DMS153 treated with DMSO at 0.1 percent for 48 hours (cell line): ENCODE results near the gene EPAS1.

Experiments
- DNase-seq: peaks from one replicate; lab custom pipeline; 2025; ENCODE audit not compliant: unreplicated experiment; lab: John Stamatoyannopoulos, UW

The EPAS1 gene

DNA sequence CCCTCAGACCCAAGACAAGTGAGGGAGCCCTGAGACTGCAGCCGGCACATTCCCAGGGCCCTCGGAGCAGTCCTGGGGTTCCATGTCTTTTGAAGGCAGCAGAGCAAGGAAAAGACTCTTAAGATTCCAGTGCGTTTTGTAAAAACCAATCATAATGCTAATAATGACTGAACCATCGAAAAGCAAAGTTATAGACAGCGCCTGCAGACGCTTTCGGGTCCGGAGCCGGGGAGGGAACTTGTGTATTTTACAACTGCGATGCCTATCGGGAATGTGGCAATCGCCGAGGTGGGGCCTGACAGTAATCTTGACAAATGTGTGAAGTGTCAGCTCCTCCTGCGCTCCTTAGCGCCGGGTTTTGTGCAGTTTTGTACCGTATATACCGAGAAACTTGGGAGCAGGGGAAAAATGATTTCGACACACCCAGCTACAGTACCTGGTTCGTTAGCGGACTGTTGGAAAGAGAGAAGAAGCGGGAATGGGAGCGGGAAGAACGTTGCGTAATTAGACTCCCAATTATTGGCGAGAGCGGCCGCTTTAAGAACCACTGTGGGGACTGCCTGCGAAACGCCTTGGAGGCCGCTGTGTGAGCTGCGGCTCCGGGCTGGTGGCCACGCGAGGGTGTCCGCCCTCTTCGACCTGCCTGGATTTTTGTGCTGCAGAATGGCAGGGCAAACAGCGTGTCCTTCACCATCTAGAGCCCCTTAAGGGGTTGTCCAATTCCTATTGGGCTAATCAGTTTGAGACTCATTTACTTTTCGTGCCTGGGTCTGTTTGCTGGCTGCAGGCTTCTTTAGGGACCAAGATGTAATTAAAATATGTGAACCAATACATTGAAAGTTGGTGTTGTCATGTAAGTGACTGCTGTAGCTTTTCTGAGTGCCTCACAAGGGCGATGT lies 2.4 kb downstream of the EPAS1 start:
- DNase-seq: no peak

DNA sequence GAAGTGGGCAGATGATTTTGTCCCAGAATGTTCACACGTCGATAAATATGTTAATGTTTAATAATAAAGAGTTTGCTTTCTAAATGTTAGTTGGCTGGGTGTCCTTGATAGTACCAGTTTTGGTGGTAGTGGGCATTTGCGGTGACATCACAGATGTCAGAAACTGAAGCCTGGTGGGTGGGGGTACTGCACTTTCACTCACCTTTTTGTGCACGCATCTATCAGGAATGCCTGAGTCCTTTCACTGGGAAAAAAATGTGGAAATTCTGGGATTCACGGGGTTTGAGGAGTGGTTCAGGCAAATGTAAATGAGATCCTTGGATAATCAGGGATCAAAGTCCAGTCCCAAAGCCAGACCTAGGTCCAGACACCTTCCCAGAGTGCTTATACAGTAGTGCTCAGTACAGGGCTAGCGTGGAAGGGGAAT lies 3.2 kb downstream of the EPAS1 start:
- no peak for DNase-seq

DNA sequence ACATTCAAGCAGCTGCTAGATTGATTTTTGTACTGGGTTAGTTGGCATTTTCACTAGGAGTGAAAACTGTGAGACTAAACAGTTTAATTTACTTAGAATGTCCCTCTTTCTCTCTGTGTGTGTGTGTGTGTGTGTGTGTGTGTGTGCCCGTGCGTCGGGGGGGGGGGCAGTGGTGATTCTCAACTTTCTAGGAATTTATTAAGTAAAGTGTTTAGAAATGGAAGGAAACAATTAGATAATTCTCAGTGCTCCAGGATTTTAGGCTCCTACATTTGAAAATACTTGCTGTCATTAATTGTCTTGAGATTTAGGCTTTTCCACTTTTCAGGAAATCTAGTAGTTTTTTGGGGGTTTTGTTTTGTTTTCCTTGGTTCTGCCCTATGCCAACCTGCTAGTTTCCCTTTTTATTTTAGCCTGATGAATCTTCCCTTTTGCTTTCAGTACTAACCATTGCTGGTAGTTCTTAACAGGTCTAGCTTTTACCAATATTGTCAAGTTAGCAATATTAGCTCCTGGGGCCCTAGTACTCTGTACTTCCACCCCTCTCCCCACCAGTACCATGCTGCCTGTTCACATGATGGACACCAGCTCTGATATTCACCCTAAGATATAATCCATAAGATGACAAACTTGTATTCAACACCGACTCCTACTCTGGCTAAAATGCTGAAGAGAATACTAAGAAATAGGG lies 4.9 kb downstream of the EPAS1 start:
- DNase-seq: no peak

DNA sequence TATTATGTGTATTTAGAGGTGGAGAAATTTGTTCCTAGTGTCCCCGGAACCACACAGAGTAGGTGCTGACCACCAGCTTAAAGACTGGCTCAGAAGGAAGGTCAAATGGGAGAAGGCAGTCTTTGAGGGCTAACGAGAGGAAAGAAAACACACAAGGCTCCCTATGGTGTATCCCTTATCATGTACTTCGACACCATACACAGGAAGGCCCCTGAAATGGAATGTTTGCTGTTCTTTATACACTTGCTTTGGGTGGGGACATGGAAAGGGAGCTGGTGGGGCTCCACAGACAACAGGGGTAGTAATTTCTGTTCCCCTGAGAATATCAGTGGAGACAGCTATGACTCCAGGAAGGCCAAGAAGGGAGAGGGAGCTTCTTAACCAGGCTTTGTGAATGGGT lies 6.0 kb downstream of the EPAS1 start:
- no peak for DNase-seq

DNA sequence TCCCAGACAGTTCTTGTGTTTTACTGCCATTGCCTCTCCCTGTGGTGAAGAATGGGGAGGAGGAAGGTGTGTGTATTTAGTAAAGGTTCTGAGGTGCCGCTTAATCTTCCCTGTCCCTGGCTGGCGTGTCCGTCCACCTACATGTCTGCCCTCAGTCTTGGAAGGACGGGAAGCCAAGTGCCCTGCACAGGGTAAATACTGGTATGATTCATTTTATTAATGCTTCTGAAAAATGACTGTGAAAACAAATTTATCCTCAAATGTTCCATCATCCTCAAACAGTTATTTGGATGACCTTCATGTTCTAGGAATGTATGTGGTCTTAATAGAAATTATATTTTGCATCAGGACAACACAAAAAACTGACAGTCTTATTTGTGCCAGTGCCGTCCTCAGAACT lies 6.6 kb downstream of the EPAS1 start:
- DNase-seq: no peak

DNA sequence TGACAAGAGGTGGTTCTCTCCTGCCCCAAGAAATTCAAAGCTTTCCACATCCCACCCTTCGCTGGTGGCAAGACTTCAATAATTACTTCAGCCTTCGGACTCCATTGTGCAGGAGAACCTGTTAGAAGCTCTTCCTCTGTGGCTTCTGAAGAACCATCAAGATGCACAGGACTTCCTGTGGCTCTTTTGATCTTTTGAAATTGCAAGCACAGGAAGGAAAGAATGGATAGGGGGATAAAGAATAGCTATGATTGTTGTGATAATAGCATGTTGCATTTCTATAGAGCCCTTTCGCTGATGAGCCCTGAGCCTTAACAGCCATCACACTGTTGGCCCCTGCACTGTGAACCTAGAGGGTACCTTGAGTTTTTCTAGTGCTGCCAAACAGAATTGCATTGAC lies 7.4 kb downstream of the EPAS1 start:
- no peak for DNase-seq

DNA sequence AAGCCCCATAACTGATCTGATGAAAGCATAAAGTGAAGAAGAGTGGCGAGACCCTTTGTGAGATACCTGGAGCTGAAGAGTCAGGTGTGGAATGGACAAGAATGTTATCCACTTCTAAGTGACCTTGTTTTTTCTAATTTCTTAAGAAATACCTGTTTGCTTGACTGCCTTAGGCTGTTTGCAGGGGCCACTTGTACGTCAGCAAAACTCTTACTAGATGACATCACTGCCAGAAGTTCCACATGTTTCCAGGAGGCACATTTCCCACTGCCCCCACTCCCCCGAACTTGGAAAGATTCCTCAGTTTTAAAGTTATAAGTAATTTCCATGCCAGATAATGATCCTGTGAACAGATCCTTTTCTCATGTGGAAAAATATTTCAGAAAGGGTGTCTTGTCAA lies 8.0 kb downstream of the EPAS1 start:
- no peak for DNase-seq

DNA sequence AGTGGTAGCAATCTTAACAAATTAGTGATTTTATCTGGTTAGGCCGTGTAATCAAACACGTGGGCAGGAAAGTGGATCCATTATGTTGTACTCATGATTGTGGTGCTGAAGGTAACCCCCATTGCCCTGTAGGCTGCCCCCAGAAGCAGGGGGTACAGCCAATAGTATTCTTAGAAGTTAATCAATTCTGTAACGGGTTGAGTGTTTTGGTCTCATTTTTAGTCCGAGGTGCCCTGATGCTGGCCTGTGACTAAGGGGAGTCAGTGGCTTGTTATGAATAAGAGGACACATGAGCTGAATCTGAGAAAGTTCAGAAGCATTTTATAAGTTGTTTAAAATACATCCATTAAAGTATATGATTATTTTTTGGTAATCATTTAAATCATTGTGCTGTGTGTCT lies 8.6 kb downstream of the EPAS1 start:
- no peak for DNase-seq

DNA sequence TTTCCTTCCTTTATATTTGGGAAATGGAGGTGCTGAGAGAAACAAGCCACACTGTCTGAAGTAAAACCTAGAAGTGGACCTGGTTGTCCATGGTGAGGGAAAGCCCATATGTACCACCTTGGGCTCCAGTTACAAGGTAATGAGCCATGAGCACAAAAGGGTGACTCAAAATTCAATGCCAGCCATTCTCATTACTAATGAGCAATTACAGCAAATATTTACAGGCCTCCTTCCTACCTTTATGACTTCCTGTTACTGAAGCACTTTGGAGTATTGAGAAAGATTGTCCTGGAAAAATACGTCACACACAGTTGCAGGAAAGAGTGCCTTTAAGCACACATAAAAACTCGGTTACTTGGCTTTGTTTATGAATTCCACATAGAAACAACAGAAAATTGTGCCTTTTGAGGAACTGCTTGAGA lies 9.1 kb downstream of the EPAS1 start:
- peak; percentile 98 for DNase-seq

DNA sequence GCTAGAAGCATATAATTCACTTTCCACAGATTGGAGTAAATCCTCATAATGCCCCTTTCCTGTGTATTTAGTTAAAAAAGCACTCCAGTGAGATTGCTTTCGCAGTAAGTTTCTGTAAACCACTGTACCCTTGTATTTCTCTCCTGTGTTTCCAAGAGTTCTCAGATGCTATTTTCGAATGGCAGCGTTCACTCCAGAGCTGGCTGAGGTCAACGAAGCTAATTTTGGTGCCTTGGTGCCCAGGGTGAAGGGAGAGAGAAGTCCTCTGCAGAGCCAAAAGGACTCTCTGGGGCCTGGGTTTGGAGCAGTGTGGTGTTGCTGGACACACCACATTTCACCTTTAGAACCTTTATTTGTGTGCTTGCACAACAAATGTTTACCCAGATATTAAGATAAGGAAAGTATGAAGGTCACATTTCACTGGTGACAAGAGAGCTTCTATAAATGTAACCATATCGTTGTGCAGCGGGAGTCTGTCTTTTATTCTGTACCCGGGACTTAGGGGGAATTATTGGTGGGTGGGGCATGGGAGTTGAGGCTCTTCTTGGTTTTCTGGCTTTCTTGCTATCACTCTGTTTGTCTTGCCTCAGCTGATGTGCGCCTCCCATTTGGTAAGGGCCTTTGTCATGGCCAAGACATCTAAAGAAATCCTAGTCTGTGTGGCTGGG lies 9.9 kb downstream of the EPAS1 start:
- DNase-seq: no peak

DNA sequence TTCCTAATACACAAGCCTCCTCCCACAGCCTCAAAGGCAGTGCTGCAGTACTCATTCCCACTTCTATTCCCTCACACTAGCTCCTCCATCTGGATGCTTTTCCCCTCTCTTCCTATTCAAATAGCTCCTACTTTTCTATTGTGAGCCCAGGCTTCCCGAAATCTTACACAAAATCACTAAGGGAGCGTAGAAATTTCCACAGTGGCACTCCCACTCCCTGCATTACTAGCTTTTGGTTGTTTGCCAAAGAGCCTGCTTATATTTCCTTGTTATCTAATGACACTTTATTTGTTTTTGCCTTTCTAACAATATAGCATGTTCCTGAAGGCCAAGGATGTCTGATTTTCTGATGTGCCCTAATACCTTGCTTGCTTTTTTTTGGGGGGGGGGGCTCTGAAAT lies 10.9 kb downstream of the EPAS1 start:
- peak; percentile 24 for DNase-seq

DNA sequence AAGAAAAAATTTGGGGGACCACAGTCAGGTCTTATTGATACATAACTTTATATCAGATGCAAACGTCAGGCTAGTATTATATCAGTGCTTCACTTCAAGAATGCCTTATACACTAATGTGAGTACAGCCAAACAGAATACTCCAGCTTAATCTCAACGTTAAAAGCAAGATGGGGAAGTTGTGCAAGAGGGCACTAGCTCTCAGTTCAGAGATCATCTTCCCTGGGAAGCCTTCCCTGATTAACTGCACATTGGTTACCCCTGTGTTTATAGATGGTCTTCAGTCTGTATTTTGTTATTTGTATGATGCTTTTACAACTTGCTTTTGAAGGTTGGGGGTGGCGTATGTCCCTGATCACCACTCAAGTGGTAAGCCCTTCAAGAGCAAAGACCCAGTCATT lies 11.4 kb downstream of the EPAS1 start:
- no peak for DNase-seq

DNA sequence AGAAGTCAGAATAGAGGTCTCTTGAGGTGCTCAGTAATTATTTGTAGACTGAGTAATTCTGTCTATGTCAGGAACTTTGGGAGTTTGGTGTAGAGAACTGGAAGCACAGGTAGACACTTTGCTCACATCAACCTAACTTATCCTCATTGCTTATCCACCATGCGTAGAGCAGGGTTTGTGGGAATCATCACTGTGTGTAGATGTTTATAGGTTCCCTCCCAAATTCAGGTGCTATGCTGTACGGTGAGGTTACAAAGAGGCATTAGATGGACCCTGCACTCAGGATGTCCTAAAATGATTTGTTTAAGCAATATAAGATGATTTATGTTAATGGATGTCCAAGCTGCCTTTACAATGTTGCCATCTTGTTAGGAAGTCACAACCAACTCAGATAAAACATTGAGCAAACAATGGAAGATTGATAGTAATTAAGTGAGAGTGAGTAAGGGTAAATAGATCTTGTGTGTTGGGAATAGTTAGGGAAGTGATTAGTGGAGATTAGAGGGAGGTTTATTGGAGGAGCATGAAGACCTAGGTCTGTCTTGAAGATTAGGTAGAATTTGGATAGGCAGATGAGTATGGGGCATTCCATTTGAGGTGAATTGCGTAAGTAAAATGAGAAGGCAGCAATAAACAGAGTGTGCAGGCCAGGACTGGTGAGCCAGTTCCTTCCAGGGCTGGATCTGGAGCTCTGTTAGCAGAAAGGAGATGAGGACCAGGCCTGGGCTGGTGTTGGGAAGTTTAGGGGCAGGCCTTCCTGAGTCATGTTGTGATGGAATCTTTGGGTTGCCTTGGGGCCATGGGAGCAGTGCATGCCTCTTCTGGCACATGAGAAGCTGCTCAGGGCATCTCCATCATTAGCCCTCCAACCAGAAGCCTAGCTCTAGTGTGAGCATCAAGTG lies 12.1 kb downstream of the EPAS1 start:
- no peak for DNase-seq

DNA sequence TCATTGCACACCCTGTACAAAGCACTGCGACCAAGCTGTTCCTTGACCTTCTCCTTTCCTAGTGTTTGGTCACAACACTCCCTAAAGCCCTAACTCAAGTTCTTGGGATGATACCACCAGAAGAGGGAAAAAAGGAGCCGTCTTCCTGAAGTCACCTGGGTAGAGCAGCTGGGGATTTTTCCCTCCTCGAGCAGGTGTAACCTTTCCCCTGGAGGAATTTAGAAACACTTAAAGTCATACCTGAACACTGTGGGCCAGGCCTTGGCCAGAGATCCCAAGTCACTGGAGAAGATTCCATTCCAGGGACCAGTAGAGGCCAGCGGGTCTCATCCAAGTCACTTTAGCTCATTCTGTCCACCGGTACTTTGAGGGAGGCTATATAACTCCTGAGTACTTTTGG lies 13.2 kb downstream of the EPAS1 start:
- no peak for DNase-seq

DNA sequence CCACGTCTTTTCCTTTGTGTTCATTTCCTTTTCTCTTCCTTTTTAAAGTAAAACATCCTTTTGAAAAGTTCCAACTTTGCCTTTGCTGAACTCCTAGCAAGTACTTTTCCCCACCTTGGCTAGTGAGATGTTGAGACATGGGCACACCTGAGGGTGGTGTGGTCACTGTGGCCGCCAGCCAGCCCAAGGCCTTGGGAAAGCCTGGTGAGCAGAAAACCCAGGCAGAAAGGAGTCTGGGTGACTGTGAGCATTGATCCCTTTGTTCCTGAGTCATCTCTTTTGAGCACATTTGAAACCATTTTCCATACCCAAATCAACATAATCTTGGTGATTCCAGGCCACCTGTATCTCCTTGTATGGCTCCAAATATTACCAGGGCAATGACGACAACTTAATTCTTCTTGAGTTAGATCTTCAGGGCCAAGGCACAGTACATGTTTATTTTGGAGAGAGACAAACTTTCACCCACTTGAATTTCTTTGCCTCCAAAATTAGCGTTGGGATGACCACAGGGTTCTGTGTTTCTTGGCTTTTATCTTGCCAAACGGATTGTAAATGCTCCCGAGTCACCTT lies 14.5 kb downstream of the EPAS1 start:
- DNase-seq: no peak

DNA sequence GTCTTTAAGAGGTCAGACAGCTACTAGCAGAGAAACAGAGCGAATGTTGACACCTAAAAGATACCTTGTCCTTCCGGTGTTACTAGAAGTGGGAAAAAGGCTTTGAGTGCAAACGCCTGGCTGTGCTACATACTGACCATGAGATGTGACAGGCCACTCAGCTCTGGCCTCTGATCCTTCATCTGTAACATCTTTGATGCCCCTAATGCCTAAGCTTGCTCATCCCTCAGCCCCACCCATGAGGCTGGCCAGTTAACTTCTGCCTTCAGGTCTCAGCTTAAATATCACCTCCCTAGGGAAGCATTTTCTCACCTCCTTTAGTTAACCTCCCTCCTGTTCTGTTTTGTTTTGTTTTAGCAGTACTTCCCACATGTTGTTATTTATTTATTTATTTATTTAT lies 15.9 kb downstream of the EPAS1 start:
- DNase-seq: no peak

DNA sequence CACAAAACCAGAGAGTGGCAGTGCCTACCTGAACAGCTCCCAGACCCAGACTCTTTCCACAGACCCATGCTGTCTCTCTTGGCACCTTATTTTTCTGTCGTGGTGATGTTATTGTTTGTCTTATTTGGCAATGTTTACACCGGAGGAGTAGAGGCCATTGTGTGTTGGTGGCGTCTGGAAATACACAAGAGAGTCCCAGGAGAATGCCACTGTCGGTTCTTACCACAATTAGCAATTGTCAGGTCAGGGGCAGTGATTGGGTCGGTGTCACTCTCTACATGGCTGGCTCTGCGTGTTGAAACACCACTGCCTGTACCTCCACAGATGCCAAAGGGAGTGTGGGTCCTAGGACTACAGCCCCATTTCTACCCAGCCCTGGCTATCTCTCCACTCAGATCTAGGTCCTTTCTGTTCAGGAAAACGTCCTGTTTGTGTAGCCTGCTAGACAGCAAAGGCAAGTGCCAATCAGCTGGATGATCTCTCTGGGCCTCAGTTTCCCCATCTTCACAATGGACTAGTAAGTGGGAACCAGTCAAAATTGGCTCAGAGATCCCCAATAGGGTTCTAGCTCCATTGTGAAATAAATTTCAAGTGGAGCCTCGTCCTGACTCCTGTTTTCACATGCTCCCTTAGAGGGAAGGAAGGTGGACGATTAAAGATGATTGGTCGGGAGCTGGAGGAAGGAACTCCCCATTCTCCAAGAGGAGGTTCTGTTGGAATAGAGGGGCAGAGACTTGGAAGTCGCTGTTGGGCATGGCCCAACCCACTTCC lies 17.0 kb downstream of the EPAS1 start:
- no peak for DNase-seq

DNA sequence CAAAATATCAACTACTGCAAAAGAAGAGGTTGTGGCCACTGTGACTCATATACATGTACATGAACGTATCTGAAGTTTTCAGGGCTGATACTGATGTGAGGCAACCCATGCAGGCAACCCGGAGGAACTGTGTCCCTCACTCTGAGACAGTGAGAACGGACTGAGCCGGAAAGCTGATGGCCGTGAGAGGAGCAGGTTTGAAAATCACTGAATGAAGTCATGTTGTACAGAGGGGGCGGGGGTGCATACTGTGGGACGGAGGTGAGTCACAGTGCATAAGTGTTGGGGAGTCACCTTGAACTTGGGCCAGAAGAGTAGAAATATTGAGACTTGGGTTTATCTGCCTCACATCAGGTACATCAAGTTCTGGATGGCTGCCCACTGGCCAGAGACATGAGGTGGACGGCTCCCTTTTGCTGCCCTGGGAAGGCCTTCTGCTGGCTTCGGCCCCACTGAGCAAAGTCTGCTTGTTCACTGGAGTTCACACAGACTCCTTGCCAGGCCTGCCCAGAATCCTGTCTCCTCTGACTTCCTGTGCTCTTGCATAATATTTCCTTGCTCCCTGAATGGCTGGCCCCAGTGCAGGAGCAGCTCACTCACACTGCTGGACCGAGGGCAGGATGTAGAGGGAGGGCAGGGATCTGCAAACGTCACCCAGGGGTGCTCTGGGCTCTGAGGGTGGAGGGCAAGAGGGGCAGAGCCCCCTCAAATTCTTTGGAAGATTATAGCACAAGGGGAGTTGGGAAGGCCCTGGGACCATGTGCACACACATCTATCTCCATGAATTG lies 18.1 kb downstream of the EPAS1 start:
- no peak for DNase-seq

DNA sequence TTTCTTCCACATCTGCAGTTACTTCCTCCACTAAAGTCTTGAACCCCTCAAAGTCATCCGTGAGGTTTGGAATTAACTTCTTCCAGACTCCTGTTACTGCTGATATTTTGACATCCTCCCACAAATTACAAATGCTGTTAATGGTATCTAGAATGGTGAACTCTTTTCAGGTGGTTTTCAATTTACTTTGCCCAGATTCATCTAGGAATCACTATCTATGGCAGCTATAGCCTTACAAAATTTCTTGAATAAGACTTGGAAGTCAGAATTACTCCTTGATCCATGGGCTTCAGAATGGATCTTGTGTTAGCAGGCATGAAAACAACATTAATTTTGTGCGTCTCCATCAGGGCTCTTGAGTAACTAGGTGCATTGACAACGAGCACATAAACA lies 19.9 kb downstream of the EPAS1 start:
- DNase-seq: no peak
